Heart left ventricle (tissue), 13 donors: ENCODE measurements around the gene SELENOK.

Experiments
- CTCF ChIP-seq, 12 donors: fragments of 200-600 bp; sonication (generic) in 4 of 12; IDR thresholded peaks; one replicate each; pipeline versions ENCODE4 v1.5.0 to v1.8.0; 2018 to 2022; ENCODE audit warnings: antibody characterized with exemption in 12 of 12, mild to moderate bottlenecking in 5 of 12
- POLR2A ChIP-seq, 2 donors: fragments of 450-650 bp; IDR thresholded peaks; one replicate each; pipeline ENCODE4 v1.6.1; 2017; ENCODE audit warnings: antibody characterized with exemption in 2 of 2, mild to moderate bottlenecking in 2 of 2, moderate library complexity in 2 of 2
- donor health status: ischemic (EF 13 %, LVEDD 7.1; RV severe dilation, severe dysfunction).
- donor health status: DM: no; HTN: yes; CAD: no.
- donor health status: DM: no; HTN: no; CAD: no.
- donor health status: ischemic (EF 25% LVEDD 6.9; RV normal size, moderate dysfunction).
- donor health status: ischemic (EF 25% LVEDD 5.7; RV mildly dilated, moderate dysfunction).
- donor health status: ischemic (EF 35%, LVEDD 5.7; RV mildly dilated, moderate dysfunction).
- donor health status: nonischemic (EF 11% LVEDD 7.7; RV severe dilation, severe dysfunction).
- donor health status: DM: yes; HTN: yes; CAD: no.
- donor health status: PGD.
- donor health status: ischemic (EF 29% LVEDD 5.4; RV normal size, mild dysfunction).
- donor health status: nonischemic (EF 23%, LVEDD 6.1; RV moderate dilation, normal function).

- TF ChIP-seq CTCF (IDR thresholded peaks at IDR 0.05) (no peak), POLR2A (IDR thresholded peaks at IDR 0.05) (no peak)
These were observed 57.1 kb downstream of the SELENOK start for GRCh38 chr3:53834429-53835095.
